ENCODE data around the gene VARS2.

DNA sequence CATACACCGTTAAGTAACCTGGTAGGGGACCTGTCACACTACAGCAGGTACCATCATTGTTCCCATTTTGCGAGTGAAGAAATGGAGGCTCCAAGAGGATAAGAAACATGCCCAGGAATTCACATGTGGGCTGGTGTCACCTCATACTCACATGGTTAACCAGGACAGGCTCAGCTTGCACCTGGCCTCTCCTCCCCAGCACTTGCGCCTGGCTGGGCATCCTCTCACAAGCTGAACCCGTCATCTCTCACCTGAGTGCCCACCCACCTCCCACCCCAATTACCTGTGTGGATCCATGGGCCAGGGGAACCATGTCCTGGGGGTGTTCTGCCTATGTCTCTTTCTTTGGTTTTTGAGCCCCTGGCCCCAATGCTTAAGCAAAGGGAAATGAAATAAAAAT is 16.5 kb downstream of the VARS2 start:
- TF ChIP-seq, protein P1, sequence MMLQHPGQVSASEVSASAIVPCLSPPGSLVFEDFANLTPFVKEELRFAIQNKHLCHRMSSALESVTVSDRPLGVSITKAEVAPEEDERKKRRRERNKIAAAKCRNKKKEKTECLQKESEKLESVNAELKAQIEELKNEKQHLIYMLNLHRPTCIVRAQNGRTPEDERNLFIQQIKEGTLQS (IDR thresholded peaks at IDR 0.05): no peak
- TF ChIP-seq CTCF (IDR thresholded peaks at IDR 0.05; ENCODE audit: low read depth, low read length, missing input control) (no peak), SP1 (IDR thresholded peaks at IDR 0.05) (no peak), RAD21 (IDR thresholded peaks at IDR 0.05) (no peak), TAF1 (conservative IDR thresholded peaks at IDR 0.05) (no peak), JUND (IDR thresholded peaks at IDR 0.05) (no peak), YY1 (IDR thresholded peaks at IDR 0.05) (no peak), GABPA (IDR thresholded peaks at IDR 0.05 in 1 of 2, conservative IDR thresholded peaks at IDR 0.05 in 1 of 2) (no peak)
- TF ChIP-seq, protein P2, sequence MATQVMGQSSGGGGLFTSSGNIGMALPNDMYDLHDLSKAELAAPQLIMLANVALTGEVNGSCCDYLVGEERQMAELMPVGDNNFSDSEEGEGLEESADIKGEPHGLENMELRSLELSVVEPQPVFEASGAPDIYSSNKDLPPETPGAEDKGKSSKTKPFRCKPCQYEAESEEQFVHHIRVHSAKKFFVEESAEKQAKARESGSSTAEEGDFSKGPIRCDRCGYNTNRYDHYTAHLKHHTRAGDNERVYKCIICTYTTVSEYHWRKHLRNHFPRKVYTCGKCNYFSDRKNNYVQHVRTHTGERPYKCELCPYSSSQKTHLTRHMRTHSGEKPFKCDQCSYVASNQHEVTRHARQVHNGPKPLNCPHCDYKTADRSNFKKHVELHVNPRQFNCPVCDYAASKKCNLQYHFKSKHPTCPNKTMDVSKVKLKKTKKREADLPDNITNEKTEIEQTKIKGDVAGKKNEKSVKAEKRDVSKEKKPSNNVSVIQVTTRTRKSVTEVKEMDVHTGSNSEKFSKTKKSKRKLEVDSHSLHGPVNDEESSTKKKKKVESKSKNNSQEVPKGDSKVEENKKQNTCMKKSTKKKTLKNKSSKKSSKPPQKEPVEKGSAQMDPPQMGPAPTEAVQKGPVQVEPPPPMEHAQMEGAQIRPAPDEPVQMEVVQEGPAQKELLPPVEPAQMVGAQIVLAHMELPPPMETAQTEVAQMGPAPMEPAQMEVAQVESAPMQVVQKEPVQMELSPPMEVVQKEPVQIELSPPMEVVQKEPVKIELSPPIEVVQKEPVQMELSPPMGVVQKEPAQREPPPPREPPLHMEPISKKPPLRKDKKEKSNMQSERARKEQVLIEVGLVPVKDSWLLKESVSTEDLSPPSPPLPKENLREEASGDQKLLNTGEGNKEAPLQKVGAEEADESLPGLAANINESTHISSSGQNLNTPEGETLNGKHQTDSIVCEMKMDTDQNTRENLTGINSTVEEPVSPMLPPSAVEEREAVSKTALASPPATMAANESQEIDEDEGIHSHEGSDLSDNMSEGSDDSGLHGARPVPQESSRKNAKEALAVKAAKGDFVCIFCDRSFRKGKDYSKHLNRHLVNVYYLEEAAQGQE (IDR thresholded peaks at IDR 0.05): no peak
